Lower leg skin (tissue), 4 donors: ENCODE results near the gene HELT. TPM values are rescaled to one million over a fixed set of nuclear protein-coding genes. Genes with fewer than 3 reads are reported as not detected.

Experiments
- DNase-seq, 2 donors: peaks; one replicate each; pipeline ENCODE4 v3.0.0-alpha.2; 2019; ENCODE audit warnings: low spot score in 2 of 2
- H3K4me3 ChIP-seq: fragments of 200-600 bp; sonication (generic); 2 replicates; pipeline ENCODE4 v1.5.1; 2017; ENCODE audit warnings: mild to moderate bottlenecking, low read depth; ENCODE audit not compliant: poor library complexity, severe bottlenecking
- CTCF ChIP-seq, 3 donors: fragments of 450-650 bp; IDR thresholded peaks; one replicate each; pipeline ENCODE4 v1.5.1; 2016; ENCODE audit warnings: antibody characterized with exemption in 3 of 3, mild to moderate bottlenecking in 3 of 3, moderate library complexity in 2 of 3
- POLR2A ChIP-seq, 2 donors: fragments of 450-650 bp; IDR thresholded peaks; one replicate each; pipeline ENCODE4 v1.6.1; 2016 to 2017; ENCODE audit warnings: antibody characterized with exemption in 2 of 2, mild to moderate bottlenecking in 1 of 2, moderate library complexity in 1 of 2
- WGBS, 2 donors: methylation state at CpG; one replicate each; pipeline ENCODE4 v1.1.5; 2018; 5-methylcytosine and 5-hydroxymethylcytosine counted together
- intact Hi-C: fragments of 100-400 bp; cut with DNase I; formaldehyde crosslinking; loops from one replicate; pipeline ENCODE4 v1.15.0; 2023; ENCODE audit warnings: low total_unique reads
- total RNA-seq, 4 donors: library from RNA; depleted of rRNA; stranded (reverse); fragments of >200 nt; gene quantifications; one replicate each; pipeline ENCODE4 v1.1.0, GENCODE V29; 2016

Gene HELT
- total RNA-seq, 4 donors from 2014 or later: 0.34 to 8.7 (median 2.2) TPM

- no peak for DNase-seq
- 64 to 73% methylated on average over 7 of the region's 7 CpGs for WGBS, 2 donors
- no peak overlapping the region for H3K4me3 ChIP-seq
- intact Hi-C loops: no loop called here
- TF ChIP-seq POLR2A (IDR thresholded peaks at IDR 0.05): no peak
- no peak for TF ChIP-seq CTCF (IDR thresholded peaks at IDR 0.05)
Measured at GRCh38 chr4:185054886-185055285, 36.6 kb downstream of the HELT start.

- intact Hi-C loops: no loop called here
- H3K4me3 ChIP-seq: no peak overlapping the region
- DNase-seq: no peak
- WGBS, 2 donors: 78 to 80% methylated on average over 3 of the region's 3 CpGs
- TF ChIP-seq CTCF (IDR thresholded peaks at IDR 0.05) (no peak), POLR2A (IDR thresholded peaks at IDR 0.05) (no peak)
Measured at GRCh38 chr4:185061610-185062009, 43.3 kb downstream of the HELT start.

GRCh38 chr4:185062606-185063005 is 44.3 kb downstream of the HELT start:
- 93 to 95% methylated on average over 12 of the region's 12 CpGs for WGBS, 2 donors
- intact Hi-C loops: no loop called here
- TF ChIP-seq CTCF (IDR thresholded peaks at IDR 0.05) (no peak), POLR2A (IDR thresholded peaks at IDR 0.05) (no peak)
- DNase-seq: no peak
- no peak overlapping the region for H3K4me3 ChIP-seq

- DNase-seq: no peak
- intact Hi-C loops: no loop called here
- no peak overlapping the region for H3K4me3 ChIP-seq
- 84 to 87% methylated on average over 5 of the region's 5 CpGs for WGBS, 2 donors
- TF ChIP-seq CTCF (IDR thresholded peaks at IDR 0.05) (no peak), POLR2A (IDR thresholded peaks at IDR 0.05) (no peak)
Measured at GRCh38 chr4:185066179-185066578, 47.9 kb downstream of the HELT start.

GRCh38 chr4:185068837-185069236 is 50.5 kb downstream of the HELT start:
- no peak overlapping the region for H3K4me3 ChIP-seq
- 32 to 56% methylated on average over 3 of the region's 3 CpGs for WGBS, 2 donors
- TF ChIP-seq CTCF (IDR thresholded peaks at IDR 0.05) (no peak), POLR2A (IDR thresholded peaks at IDR 0.05) (no peak)
- intact Hi-C loops: no loop called here
- no peak for DNase-seq

Other genes starting within 250 kb of the HELT start
- 100 to 1,000 TPM; 190 to 308 (median 266) TPM for gene ACSL1, start 192.5 kb upstream of the HELT start, total RNA-seq
- gene SLC25A4, start 124.8 kb downstream of the HELT start, total RNA-seq: 10 to 100 TPM; 10.1 to 25.6 (median 17.9) TPM
- 10 to 100 TPM; 20.0 to 28.3 (median 26.0) TPM for gene CFAP97, start 185.5 kb downstream of the HELT start, total RNA-seq
- 10 to 100 TPM; 13.4 to 18.3 (median 15.6) TPM for gene SNX25, start 191.1 kb downstream of the HELT start, total RNA-seq